ENCODE results near the gene LCA5L.
"Not testable (repeated sequence)": the region's sequence is repeated elsewhere in the genome, so short reads cannot be mapped to it uniquely, and the experiment has no call there.

- TF ChIP-seq CTCF (CRISPR knock-in tag; IDR thresholded peaks at IDR 0.05); EP300 (IDR thresholded peaks at IDR 0.05; ENCODE audit: low read depth in 2 of 2, low read length in 2 of 2); EP300 (CRISPR knock-in tag; IDR thresholded peaks at IDR 0.05; ENCODE audit: borderline replicate concordance); TAF1 (CRISPR knock-in tag; IDR thresholded peaks at IDR 0.05); ZNF572 (CRISPR knock-in tag; IDR thresholded peaks at IDR 0.05); ZFX (CRISPR knock-in tag; IDR thresholded peaks at IDR 0.05; ENCODE audit: low read depth); IKZF1 (IDR thresholded peaks at IDR 0.05); ZFP62 (CRISPR knock-in tag; IDR thresholded peaks at IDR 0.05); NFE2L1 (CRISPR knock-in tag; IDR thresholded peaks at IDR 0.05; ENCODE audit: borderline replicate concordance); JUND (CRISPR knock-in tag; IDR thresholded peaks at IDR 0.05); POLR2A (IDR thresholded peaks at IDR 0.05; ENCODE audit: insufficient read depth in 1 of 2, low read depth in 2 of 2, low read length in 2 of 2); ZNF773 (CRISPR knock-in tag; IDR thresholded peaks at IDR 0.05; ENCODE audit: borderline replicate concordance); ZBTB8A (CRISPR knock-in tag; IDR thresholded peaks at IDR 0.05; ENCODE audit: borderline replicate concordance, low read depth): not testable (repeated sequence)
These were observed 63.5 kb downstream of the LCA5L start for GRCh38 chr21:39382096-39382495.
